Measurements from ENCODE around the gene CSNK2A1. TPM values are rescaled to one million over a fixed set of nuclear protein-coding genes. Genes with fewer than 3 reads are reported as not detected.

The CSNK2A1 gene
- polyA plus RNA-seq, 1 donor from 2014 or later, result 255 TPM

GRCh38 chr20:561437-562231 lies 18.0 kb upstream of the CSNK2A1 start:
- no peak overlapping the region for H2AFZ ChIP-seq (ENCODE audit: low read depth, low read length)
- H3K9ac ChIP-seq (ENCODE audit: low read length), result no peak overlapping the region
- no peaks in the 10 kb centered on the region for H3K27me3 ChIP-seq (ENCODE audit: insufficient read depth, low read depth, low read length)
- H3K79me2 ChIP-seq (replicated peaks; ENCODE audit: insufficient read depth, low read length), result no peaks in the 10 kb centered on the region
- H3K9me3 ChIP-seq (ENCODE audit: low read length), result no peaks in the 10 kb centered on the region
- no peaks in the 10 kb centered on the region for H3K36me3 ChIP-seq (ENCODE audit: insufficient read depth, low read length)
- H3K27ac ChIP-seq (ENCODE audit: low read length), result no peak overlapping the region
- H3K4me3 ChIP-seq (ENCODE audit: low read length), result no peak overlapping the region
- no peaks in the 10 kb centered on the region for H3K9me2 ChIP-seq (ENCODE audit: insufficient read depth, low read length)
- TF ChIP-seq MXI1 (conservative IDR thresholded peaks at IDR 0.05; ENCODE audit: poor library complexity, severe bottlenecking) (no peak), TAF1 (IDR thresholded peaks at IDR 0.05; ENCODE audit: low read depth) (no peak), EP300 (conservative IDR thresholded peaks at IDR 0.05; ENCODE audit: poor library complexity, severe bottlenecking) (no peak), POLR2AphosphoS5 (IDR thresholded peaks at IDR 0.05) (no peak), CTCF (IDR thresholded peaks at IDR 0.05; ENCODE audit: poor library complexity, severe bottlenecking) (peak; percentile 89), RAD21 (conservative IDR thresholded peaks at IDR 0.05) (peak; percentile 87), EZH2 (IDR thresholded peaks at IDR 0.05; ENCODE audit: borderline replicate concordance, insufficient read depth, low read length, poor library complexity, severe bottlenecking) (no peak), SMC3 (conservative IDR thresholded peaks at IDR 0.05; ENCODE audit: poor library complexity) (peak; percentile 95)
- TF ChIP-seq, protein P1, sequence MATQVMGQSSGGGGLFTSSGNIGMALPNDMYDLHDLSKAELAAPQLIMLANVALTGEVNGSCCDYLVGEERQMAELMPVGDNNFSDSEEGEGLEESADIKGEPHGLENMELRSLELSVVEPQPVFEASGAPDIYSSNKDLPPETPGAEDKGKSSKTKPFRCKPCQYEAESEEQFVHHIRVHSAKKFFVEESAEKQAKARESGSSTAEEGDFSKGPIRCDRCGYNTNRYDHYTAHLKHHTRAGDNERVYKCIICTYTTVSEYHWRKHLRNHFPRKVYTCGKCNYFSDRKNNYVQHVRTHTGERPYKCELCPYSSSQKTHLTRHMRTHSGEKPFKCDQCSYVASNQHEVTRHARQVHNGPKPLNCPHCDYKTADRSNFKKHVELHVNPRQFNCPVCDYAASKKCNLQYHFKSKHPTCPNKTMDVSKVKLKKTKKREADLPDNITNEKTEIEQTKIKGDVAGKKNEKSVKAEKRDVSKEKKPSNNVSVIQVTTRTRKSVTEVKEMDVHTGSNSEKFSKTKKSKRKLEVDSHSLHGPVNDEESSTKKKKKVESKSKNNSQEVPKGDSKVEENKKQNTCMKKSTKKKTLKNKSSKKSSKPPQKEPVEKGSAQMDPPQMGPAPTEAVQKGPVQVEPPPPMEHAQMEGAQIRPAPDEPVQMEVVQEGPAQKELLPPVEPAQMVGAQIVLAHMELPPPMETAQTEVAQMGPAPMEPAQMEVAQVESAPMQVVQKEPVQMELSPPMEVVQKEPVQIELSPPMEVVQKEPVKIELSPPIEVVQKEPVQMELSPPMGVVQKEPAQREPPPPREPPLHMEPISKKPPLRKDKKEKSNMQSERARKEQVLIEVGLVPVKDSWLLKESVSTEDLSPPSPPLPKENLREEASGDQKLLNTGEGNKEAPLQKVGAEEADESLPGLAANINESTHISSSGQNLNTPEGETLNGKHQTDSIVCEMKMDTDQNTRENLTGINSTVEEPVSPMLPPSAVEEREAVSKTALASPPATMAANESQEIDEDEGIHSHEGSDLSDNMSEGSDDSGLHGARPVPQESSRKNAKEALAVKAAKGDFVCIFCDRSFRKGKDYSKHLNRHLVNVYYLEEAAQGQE (IDR thresholded peaks at IDR 0.05; ENCODE audit: borderline replicate concordance), result no peak
- H3K4me2 ChIP-seq (ENCODE audit: low read length), result no peak overlapping the region
- no peaks in the 10 kb centered on the region for H4K20me1 ChIP-seq (ENCODE audit: insufficient read depth)
- H3F3A ChIP-seq (ENCODE audit: insufficient read depth, low read length, poor library complexity, severe bottlenecking), result no peaks in the 10 kb centered on the region

DNA sequence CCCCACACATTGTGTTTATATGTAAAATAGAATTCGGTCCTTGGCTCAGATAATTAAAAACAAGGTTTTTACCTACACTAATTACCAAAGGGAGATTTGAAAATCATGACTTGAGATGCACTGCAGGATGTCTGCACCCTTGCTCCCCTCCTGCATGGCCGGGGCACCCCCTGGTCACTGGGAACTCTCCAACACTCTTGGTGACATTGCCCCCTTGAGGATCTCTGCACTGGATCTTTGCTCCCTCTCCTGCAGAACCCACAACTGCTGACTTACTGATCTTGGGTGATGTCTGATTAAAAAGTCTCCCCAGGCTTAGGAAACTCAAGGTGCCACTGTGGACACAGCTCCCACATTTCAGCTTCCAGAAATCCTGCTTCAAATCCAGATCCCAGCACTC lies 17.1 kb upstream of the CSNK2A1 start:
- H3K4me2 ChIP-seq (ENCODE audit: low read length), result no peak overlapping the region
- no peak for TF ChIP-seq EZH2 (IDR thresholded peaks at IDR 0.05; ENCODE audit: borderline replicate concordance, insufficient read depth, low read length, poor library complexity, severe bottlenecking)
- TF ChIP-seq POLR2AphosphoS5 (IDR thresholded peaks at IDR 0.05), result no peak
- no peak for TF ChIP-seq TAF1 (IDR thresholded peaks at IDR 0.05; ENCODE audit: low read depth)
- TF ChIP-seq CTCF (IDR thresholded peaks at IDR 0.05; ENCODE audit: poor library complexity, severe bottlenecking), result no peak
- TF ChIP-seq SMC3 (conservative IDR thresholded peaks at IDR 0.05; ENCODE audit: poor library complexity), result no peak
- TF ChIP-seq, protein P1 (IDR thresholded peaks at IDR 0.05; ENCODE audit: borderline replicate concordance), result no peak
- TF ChIP-seq RAD21 (conservative IDR thresholded peaks at IDR 0.05), result no peak
- TF ChIP-seq EP300 (conservative IDR thresholded peaks at IDR 0.05; ENCODE audit: poor library complexity, severe bottlenecking), result no peak
- TF ChIP-seq MXI1 (conservative IDR thresholded peaks at IDR 0.05; ENCODE audit: poor library complexity, severe bottlenecking), result no peak
- H3K27me3 ChIP-seq (ENCODE audit: insufficient read depth, low read depth, low read length), result no peaks in the 10 kb centered on the region
- no peak overlapping the region for H3K27ac ChIP-seq (ENCODE audit: low read length)
- no peaks in the 10 kb centered on the region for H3F3A ChIP-seq (ENCODE audit: insufficient read depth, low read length, poor library complexity, severe bottlenecking)
- no peaks in the 10 kb centered on the region for H3K79me2 ChIP-seq (replicated peaks; ENCODE audit: insufficient read depth, low read length)
- H3K9me2 ChIP-seq (ENCODE audit: insufficient read depth, low read length), result no peaks in the 10 kb centered on the region
- no peak overlapping the region for H3K4me3 ChIP-seq (ENCODE audit: low read length)
- H2AFZ ChIP-seq (ENCODE audit: low read depth, low read length), result no peak overlapping the region
- H4K20me1 ChIP-seq (ENCODE audit: insufficient read depth), result no peaks in the 10 kb centered on the region
- no peaks in the 10 kb centered on the region for H3K36me3 ChIP-seq (ENCODE audit: insufficient read depth, low read length)
- H3K9me3 ChIP-seq (ENCODE audit: low read length), result no peaks in the 10 kb centered on the region
- no peak overlapping the region for H3K9ac ChIP-seq (ENCODE audit: low read length)
